K562 (cell line): ENCODE data around the gene TSG101. TPM values are rescaled to one million over a fixed set of nuclear protein-coding genes. Genes with fewer than 3 reads are reported as not detected.

Experiments
- AFF1 ChIP-seq, 2 experiments: fragments of 450-650 bp; IDR thresholded peaks; 2 replicates each; pipeline ENCODE4 v1.6.1; 2018; ENCODE audit warnings: mild to moderate bottlenecking in 2 of 2, low read depth in 1 of 2; ENCODE audit not compliant: partially characterized antibody in 2 of 2
- BRF1 ChIP-seq: IDR thresholded peaks from 3 replicates; pipeline ENCODE4 v1.6.1; 2011; ENCODE audit warnings: borderline replicate concordance, mild to moderate bottlenecking; ENCODE audit not compliant: insufficient read length; ENCODE audit errors: extremely low read depth
- CAMTA2 ChIP-seq: fragments of 250-450 bp; sonication (Bioruptor Pico); conservative IDR thresholded peaks from 2 replicates; pipeline ENCODE4 v1.5.1; 2022
- CCAR2 ChIP-seq: fragments of 200-400 bp; formaldehyde crosslinking; IDR thresholded peaks from 2 replicates; pipeline ENCODE4 v1.6.1; 2017; ENCODE audit warnings: mild to moderate bottlenecking, low read depth, low read length
- FOXJ2 ChIP-seq: fragments of 200-800 bp; sonication (Bioruptor generic); IDR thresholded peaks from 2 replicates; pipeline ENCODE4 v1.6.1; 2016; ENCODE audit warnings: missing genetic modification characterization, missing compliant biosample characterization
- MCM7 ChIP-seq, 2 experiments: fragments of 450-650 bp; IDR thresholded peaks; 2 replicates each; pipeline ENCODE4 v1.6.1; 2016 to 2018
- MITF ChIP-seq: IDR thresholded peaks from 2 replicates; pipeline ENCODE4 v1.6.1; 2014; ENCODE audit warnings: antibody characterized with exemption
- NR2C2 ChIP-seq, 2 experiments: fragments of 200-800 bp in 1 of 2; sonication (Bioruptor generic) in 1 of 2; sonication (generic) in 1 of 2; formaldehyde crosslinking in 1 of 2; IDR thresholded peaks; 2 replicates each; pipeline versions ENCODE4 v1.6.1 to v1.8.0; 2016 to 2022; ENCODE audit warnings: mild to moderate bottlenecking in 1 of 2, missing compliant biosample characterization in 1 of 2, missing genetic modification characterization in 1 of 2, missing genetic modification reagents in 1 of 2
- RBM22 ChIP-seq: fragments of 200-400 bp; formaldehyde crosslinking; IDR thresholded peaks from 2 replicates; pipeline ENCODE4 v1.6.1; 2018; ENCODE audit warnings: low read length, low read depth; ENCODE audit not compliant: poor library complexity, severe bottlenecking
- SIRT6 ChIP-seq: IDR thresholded peaks from one replicate; pipeline ENCODE4 v1.6.1; 2012; ENCODE audit warnings: low read depth, mild to moderate bottlenecking, control low read depth, inconsistent platforms, low read length, moderate library complexity
- SIX5 ChIP-seq, 2 experiments: IDR thresholded peaks; 2 replicates each; pipeline ENCODE4 v1.6.1; 2011; ENCODE audit warnings: low read length in 2 of 2, borderline replicate concordance in 1 of 2, low read depth in 1 of 2, mild to moderate bottlenecking in 1 of 2, moderate library complexity in 1 of 2; ENCODE audit not compliant: insufficient read depth in 1 of 2
- SMARCC2 ChIP-seq: fragments of 450-650 bp; IDR thresholded peaks from 2 replicates; pipeline ENCODE4 v1.6.1; 2017; ENCODE audit warnings: antibody characterized with exemption, moderate library complexity, mild to moderate bottlenecking, low read depth
- TAF1 ChIP-seq: IDR thresholded peaks from 2 replicates; pipeline ENCODE4 v1.6.1; 2011; ENCODE audit warnings: mild to moderate bottlenecking, low read length, moderate library complexity; ENCODE audit not compliant: insufficient read depth, control insufficient read depth, severe bottlenecking; ENCODE audit errors: extremely low read depth
- TCF7 ChIP-seq: sonication (generic); IDR thresholded peaks from 2 replicates; pipeline ENCODE4 v1.6.1; 2016; ENCODE audit warnings: antibody characterized with exemption, borderline replicate concordance
- polyA plus RNA-seq, 8 experiments: library from polyadenylated mRNA; depleted of rRNA in 4 of 8; stranded (reverse) in 5 of 8; unstranded in 3 of 8; fragments of >200 nt; fragmentation: Nextera tagmentation in 2 of 8; fragmentation: Illumina TruSeq in 1 of 8; extraction: Ambion mirVana in 2 of 8; extraction: Trizol in 1 of 8; gene quantifications; 2 replicates each; pipeline versions ENCODE4 v1.2.1 to v1.2.3, GENCODE V29; 2011 to 2014; ENCODE audit warnings: inconsistent platforms in 1 of 8, missing spikeins in 1 of 8
- total RNA-seq, 7 experiments: library from RNA; depleted of rRNA in 6 of 7; stranded (reverse); fragments of >200 nt in 6 of 7; fragmentation: Illumina TruSeq in 2 of 7; extraction: Trizol in 2 of 7; gene quantifications; 2 replicates each; pipeline versions ENCODE4 v1.2.1 to v1.2.3, GENCODE V29; 2011 to 2021; ENCODE audit warnings: low replicate concordance in 1 of 7
- TF ChIP-seq, protein P1 (sequence below): sonication (generic); formaldehyde crosslinking; IDR thresholded peaks from 2 replicates; pipeline ENCODE4 v1.8.0; 2022; ENCODE audit warnings: missing genetic modification reagents, mild to moderate bottlenecking, borderline replicate concordance
- TF ChIP-seq, protein P2 (sequence below): sonication (generic); formaldehyde crosslinking; IDR thresholded peaks from 2 replicates; pipeline ENCODE4 v1.8.0; 2022; ENCODE audit warnings: mild to moderate bottlenecking, low read depth, missing genetic modification reagents

TSG101 gene
- total and polyA plus RNA-seq, 9 of the 15 experiments (the other 6 are each of a cell fraction or from before 2014, with no cell fraction given), result 24.6 to 141 (median 60.0) TPM

DNA sequence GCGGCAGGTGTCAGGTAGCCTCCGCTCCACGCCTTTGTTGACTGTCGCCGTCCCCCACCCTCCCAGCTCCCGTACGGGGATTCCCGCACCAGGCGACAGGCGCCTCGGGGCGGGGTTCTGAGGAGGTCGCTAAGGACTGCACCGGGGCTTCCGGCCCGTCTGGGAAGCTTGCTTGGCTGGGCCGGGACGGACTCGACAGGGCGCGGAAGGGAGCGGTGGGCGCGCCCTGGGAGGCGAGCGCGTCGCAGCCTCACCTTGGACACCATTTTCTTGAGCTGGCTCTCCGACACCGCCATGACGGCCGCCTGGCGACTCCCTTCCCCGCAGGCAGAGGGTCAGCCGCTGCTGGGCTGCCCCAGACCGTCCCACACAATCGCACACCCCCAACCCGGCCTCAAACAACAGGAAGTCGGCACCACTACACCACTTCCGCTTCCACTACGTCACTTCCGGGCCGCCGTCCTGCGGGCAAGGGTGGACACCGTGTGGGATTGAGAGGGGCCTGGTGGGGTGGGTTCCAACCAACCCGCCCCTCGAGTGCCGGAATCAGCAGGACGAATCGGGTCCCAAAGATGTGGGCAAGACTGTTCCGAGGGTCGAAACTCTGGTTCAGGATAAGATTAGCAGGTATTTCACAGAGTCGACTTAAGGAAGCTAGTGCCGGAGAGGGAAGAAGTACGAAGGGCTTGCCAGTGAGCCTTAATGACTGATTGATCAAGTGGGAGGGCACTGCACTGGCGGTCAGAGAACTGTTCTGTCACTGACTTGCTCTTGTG is at the start of gene TSG101 (continued):
- peak; percentile 61; the same call in 1 of the 2 replicates for TF ChIP-seq NR2C2 (CRISPR knock-in tag; IDR thresholded peaks at IDR 0.05)
- TF ChIP-seq NR2C2 (tag; IDR thresholded peaks at IDR 0.05), result peak; percentile 74
- TF ChIP-seq MCM7 (IDR thresholded peaks at IDR 0.05), result no peak
- peak; percentile 92 for TF ChIP-seq TAF1
- no peak for TF ChIP-seq SMARCC2
- no peak for TF ChIP-seq SIRT6
- TF ChIP-seq, protein P1, sequence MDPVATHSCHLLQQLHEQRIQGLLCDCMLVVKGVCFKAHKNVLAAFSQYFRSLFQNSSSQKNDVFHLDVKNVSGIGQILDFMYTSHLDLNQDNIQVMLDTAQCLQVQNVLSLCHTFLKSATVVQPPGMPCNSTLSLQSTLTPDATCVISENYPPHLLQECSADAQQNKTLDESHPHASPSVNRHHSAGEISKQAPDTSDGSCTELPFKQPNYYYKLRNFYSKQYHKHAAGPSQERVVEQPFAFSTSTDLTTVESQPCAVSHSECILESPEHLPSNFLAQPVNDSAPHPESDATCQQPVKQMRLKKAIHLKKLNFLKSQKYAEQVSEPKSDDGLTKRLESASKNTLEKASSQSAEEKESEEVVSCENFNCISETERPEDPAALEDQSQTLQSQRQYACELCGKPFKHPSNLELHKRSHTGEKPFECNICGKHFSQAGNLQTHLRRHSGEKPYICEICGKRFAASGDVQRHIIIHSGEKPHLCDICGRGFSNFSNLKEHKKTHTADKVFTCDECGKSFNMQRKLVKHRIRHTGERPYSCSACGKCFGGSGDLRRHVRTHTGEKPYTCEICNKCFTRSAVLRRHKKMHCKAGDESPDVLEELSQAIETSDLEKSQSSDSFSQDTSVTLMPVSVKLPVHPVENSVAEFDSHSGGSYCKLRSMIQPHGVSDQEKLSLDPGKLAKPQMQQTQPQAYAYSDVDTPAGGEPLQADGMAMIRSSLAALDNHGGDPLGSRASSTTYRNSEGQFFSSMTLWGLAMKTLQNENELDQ (CRISPR knock-in tag), result no peak; the same call in 1 of the 2 replicates
- TF ChIP-seq, protein P2, sequence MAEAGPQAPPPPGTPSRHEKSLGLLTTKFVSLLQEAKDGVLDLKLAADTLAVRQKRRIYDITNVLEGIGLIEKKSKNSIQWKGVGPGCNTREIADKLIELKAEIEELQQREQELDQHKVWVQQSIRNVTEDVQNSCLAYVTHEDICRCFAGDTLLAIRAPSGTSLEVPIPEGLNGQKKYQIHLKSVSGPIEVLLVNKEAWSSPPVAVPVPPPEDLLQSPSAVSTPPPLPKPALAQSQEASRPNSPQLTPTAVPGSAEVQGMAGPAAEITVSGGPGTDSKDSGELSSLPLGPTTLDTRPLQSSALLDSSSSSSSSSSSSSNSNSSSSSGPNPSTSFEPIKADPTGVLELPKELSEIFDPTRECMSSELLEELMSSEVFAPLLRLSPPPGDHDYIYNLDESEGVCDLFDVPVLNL, result no peak
- TF ChIP-seq CCAR2, result no peak
- no peak for TF ChIP-seq SIX5 (IDR thresholded peaks at IDR 0.05; ENCODE audit: borderline replicate concordance in 1 of 2, insufficient read depth in 1 of 2, low read depth in 1 of 2, low read length in 2 of 2)
- TF ChIP-seq CAMTA2, result 0 out of 2 replicates have a peak, but pooled peaks have one; percentile 21
- TF ChIP-seq BRF1, result no peak
- TF ChIP-seq AFF1 (IDR thresholded peaks at IDR 0.05; ENCODE audit: low read depth in 1 of 2, partially characterized antibody in 2 of 2), result no peak
- TF ChIP-seq FOXJ2, result peak; percentile 52; the same call in 1 of the 2 replicates
- peak; percentile 82 for TF ChIP-seq RBM22
- peak; percentile 7; the same call in 1 of the 2 replicates for TF ChIP-seq MITF
- peak; percentile 70; the same call in 1 of the 2 replicates for TF ChIP-seq TCF7
